Kidney epithelial cell (primary cell): ENCODE measurements around the gene ZKSCAN2. TPM values are rescaled to one million over a fixed set of nuclear protein-coding genes. Genes with fewer than 3 reads are reported as not detected.

Experiments
- DNase-seq: peaks from one replicate; pipeline ENCODE4 v3.0.0-alpha.2; 2010; ENCODE audit warnings: low read depth
- H3K27me3 ChIP-seq: 2 replicates; pipeline ENCODE4 v1.6.0; 2011; ENCODE audit warnings: low read length; ENCODE audit not compliant: control insufficient read depth, insufficient read depth
- H3K36me3 ChIP-seq: 2 replicates; pipeline ENCODE4 v1.5.1; 2011; ENCODE audit warnings: low read length; ENCODE audit not compliant: control insufficient read depth, insufficient read depth
- H3K4me3 ChIP-seq: 2 replicates; pipeline ENCODE4 v1.5.1; 2011; ENCODE audit warnings: low read depth, mild to moderate bottlenecking, control low read depth, low read length
- CTCF ChIP-seq: IDR thresholded peaks from 2 replicates; pipeline ENCODE4 v1.5.1; 2011; ENCODE audit warnings: mild to moderate bottlenecking, moderate library complexity, low read length, control low read depth, inconsistent platforms; ENCODE audit not compliant: insufficient read depth, poor library complexity, severe bottlenecking
- total RNA-seq: library from RNA; depleted of rRNA; stranded (reverse); fragments of >200 nt; gene quantifications from 2 replicates; pipeline ENCODE4 v1.2.3, GENCODE V29; 2015

Gene ZKSCAN2
- total RNA-seq, 1 donor from 2014 or later, result 9.0 TPM

GRCh38 chr16:25210758-25211157 lies 46.9 kb downstream of the ZKSCAN2 start:
- peak; percentile 55 for DNase-seq
- H3K27me3 ChIP-seq, result no peaks in the 10 kb centered on the region
- TF ChIP-seq CTCF, result no peak
- no peak overlapping the region for H3K4me3 ChIP-seq
- H3K36me3 ChIP-seq, result no peaks in the 10 kb centered on the region

DNA sequence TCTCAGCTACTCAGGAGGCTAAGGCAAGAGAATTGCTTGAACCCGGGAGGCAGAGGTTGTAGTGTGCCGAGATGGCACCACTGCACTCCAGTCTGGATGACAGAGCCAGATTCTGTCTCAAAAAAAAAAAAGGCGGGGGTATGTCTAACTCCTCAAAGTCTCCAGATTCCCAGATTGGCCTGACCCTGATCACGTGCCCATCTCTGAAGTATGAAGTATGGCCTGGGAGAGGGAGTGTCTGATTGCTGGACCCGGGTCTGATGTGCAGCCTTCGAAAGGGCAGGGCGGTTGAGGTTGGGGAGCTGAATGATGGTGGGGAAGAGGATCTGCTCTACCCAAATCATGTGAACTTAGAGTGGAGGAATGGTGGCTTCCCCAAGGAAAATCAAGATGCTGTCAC lies 58.2 kb downstream of the ZKSCAN2 start:
- DNase-seq, result no peak
- no peaks in the 10 kb centered on the region for H3K36me3 ChIP-seq
- no peak for TF ChIP-seq CTCF
- no peak overlapping the region for H3K4me3 ChIP-seq
- no peaks in the 10 kb centered on the region for H3K27me3 ChIP-seq

DNA sequence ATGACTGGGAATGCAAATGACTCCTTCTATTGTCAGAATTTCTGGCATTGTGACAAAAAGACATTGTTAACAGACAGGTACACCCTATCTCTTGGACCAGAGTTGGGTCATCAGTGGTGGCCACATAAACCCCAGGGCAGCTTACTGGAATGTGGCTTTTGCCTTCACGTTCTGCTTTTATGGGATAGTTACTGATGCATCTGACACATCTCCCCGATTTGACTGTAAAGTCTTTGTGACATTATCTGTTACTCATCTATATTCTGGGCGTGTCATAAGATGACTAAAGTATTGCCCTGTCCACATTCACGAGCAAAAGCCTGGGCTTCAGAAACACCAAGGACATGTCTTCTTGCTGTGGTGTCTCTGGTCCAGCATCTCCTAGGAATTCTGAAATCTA lies 59.6 kb downstream of the ZKSCAN2 start:
- no peak for DNase-seq
- no peaks in the 10 kb centered on the region for H3K36me3 ChIP-seq
- TF ChIP-seq CTCF, result no peak
- H3K4me3 ChIP-seq, result no peak overlapping the region
- no peaks in the 10 kb centered on the region for H3K27me3 ChIP-seq

DNA sequence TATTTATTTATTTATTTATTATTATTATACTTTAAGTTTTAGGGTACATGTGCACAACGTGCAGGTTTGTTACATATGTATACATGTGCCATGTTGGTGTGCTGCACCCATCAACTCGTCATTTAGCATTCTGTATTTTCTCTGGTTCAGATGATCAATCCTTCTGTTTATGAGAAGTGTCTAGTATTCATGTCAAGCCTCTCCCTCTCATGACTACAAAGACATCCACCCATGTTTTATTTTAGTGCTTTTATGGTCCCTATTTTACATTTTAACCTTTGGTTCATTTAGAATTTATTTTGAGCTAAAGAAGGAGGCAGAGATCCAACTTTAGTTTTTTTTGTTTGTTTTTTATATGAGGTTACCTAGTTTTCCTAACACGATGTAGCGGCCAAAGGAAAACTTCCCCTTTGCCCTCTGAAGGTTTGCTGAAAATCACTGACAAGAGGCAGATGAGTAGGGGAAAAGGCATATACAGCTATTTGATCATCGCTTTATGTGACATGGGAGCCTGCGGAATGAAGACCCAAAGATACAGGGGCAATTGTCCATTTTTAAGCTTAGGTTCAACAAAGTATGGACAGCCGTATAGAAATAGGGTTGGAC lies 63.3 kb downstream of the ZKSCAN2 start:
- DNase-seq, result no peak
- no peak for TF ChIP-seq CTCF
- H3K36me3 ChIP-seq, result no peaks in the 10 kb centered on the region
- H3K4me3 ChIP-seq, result no peak overlapping the region
- H3K27me3 ChIP-seq, result no peaks in the 10 kb centered on the region

- peak; percentile 21 for DNase-seq
- TF ChIP-seq CTCF, result no peak
- no peaks in the 10 kb centered on the region for H3K36me3 ChIP-seq
Observed at GRCh38 chr16:25192096-25192495, 65.5 kb downstream of the ZKSCAN2 start.

GRCh38 chr16:25189305-25189704 lies 68.3 kb downstream of the ZKSCAN2 start:
- DNase-seq, result no peak
- TF ChIP-seq CTCF, result no peak

More at GRCh38 chr16:25192096-25192495, 65.5 kb downstream of the ZKSCAN2 start:
- no peaks in the 10 kb centered on the region for H3K27me3 ChIP-seq
- H3K4me3 ChIP-seq, result no peak overlapping the region

More at GRCh38 chr16:25189305-25189704, 68.3 kb downstream of the ZKSCAN2 start:
- H3K27me3 ChIP-seq, result no peaks in the 10 kb centered on the region
- H3K36me3 ChIP-seq, result no peaks in the 10 kb centered on the region
- no peak overlapping the region for H3K4me3 ChIP-seq
